SJCRH30 (cell line): Measurements from ENCODE around the gene DRC3. TPM values are rescaled to one million over a fixed set of nuclear protein-coding genes. Genes with fewer than 3 reads are reported as not detected.

ENCODE experiments used
- DNase-seq, 2 experiments: peaks; one replicate each; pipeline ENCODE4 v3.0.0-alpha.2; 2015 to 2020
- H3K27ac ChIP-seq: fragments of 250-450 bp; sonication (Bioruptor Pico); 2 replicates; pipeline ENCODE4 v1.5.1; 2020; ENCODE audit warnings: mild to moderate bottlenecking, moderate library complexity
- H3K27me3 ChIP-seq: fragments of 250-450 bp; sonication (Bioruptor Pico); 2 replicates; pipeline ENCODE4 v1.5.1; 2020; ENCODE audit warnings: mild to moderate bottlenecking, moderate library complexity
- H3K36me3 ChIP-seq: fragments of 250-450 bp; sonication (Bioruptor Pico); 2 replicates; pipeline ENCODE4 v1.5.1; 2020; ENCODE audit warnings: mild to moderate bottlenecking, moderate library complexity
- H3K4me1 ChIP-seq: fragments of 250-450 bp; sonication (Bioruptor Pico); 2 replicates; pipeline ENCODE4 v1.5.1; 2020; ENCODE audit warnings: mild to moderate bottlenecking, moderate library complexity
- H3K4me3 ChIP-seq: fragments of 250-450 bp; sonication (Bioruptor Pico); 2 replicates; pipeline ENCODE4 v1.5.1; 2020; ENCODE audit warnings: mild to moderate bottlenecking, moderate library complexity
- H3K9me3 ChIP-seq: fragments of 250-450 bp; sonication (Bioruptor Pico); replicated peaks from 2 replicates; pipeline ENCODE4 v1.5.1; 2020; ENCODE audit warnings: mild to moderate bottlenecking, moderate library complexity
- total RNA-seq: library from RNA; depleted of rRNA; stranded (reverse); fragments of >200 nt; shearing (Covaris generic); gene quantifications from 2 replicates; pipeline ENCODE4 v1.2.3, GENCODE V29; 2014; rRNA removed

Gene DRC3
- total RNA-seq, 1 experiment from 2014 or later, result 0.89 TPM

DNA sequence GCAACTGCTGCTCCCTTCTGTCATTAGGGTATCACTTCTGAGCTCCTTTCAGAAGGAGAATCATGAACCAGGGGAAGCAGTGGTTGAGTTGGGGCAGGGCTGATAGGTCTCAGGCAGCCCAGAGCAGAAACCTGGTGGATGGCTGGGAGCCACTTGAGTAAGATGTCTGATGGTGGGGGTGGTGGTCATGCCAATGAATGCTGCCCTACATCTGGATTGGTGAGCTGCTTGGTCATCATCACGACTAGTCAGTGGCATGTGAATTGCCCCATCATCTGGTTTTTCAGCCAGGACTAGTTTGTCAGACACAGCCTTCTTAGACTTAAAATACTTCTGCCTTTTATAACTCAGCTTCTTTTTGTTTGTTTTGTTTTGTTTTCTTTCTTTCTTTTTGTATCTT lies 69.1 kb downstream of the DRC3 start:
- no peak overlapping the region for H3K4me3 ChIP-seq
- no peak overlapping the region for H3K27ac ChIP-seq
- H3K36me3 ChIP-seq, result peaks cover 3% of the 10 kb centered on the region
- H3K4me1 ChIP-seq, result peaks cover 12% of the 10 kb centered on the region; the same call in 1 of the 2 replicates
- H3K27me3 ChIP-seq, result no peaks in the 10 kb centered on the region
- no peak for DNase-seq
- H3K9me3 ChIP-seq, result no peaks in the 10 kb centered on the region

DNA sequence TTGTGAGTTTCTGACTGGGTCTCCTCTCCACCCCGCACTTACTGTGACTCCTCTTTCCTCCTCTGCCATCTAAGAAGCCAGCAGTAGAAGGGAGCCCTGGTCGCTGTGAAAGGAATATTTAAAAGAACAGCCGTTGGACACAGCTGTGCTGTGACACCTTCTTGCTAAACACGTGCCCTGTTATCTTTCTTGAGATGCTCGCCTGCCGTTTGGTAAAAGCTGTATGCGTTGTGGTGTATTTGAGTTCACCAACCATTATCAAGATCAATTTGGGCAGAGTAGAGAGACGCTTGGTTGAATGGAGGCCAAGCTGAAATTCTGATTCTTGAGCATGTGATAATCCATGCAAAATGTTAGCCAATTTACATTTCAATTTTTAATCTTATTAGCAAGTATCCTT lies 70.3 kb downstream of the DRC3 start:
- no peaks in the 10 kb centered on the region for H3K9me3 ChIP-seq
- no peak overlapping the region for H3K27ac ChIP-seq
- H3K4me3 ChIP-seq, result no peak overlapping the region
- no peaks in the 10 kb centered on the region for H3K27me3 ChIP-seq
- H3K36me3 ChIP-seq, result peaks cover 14% of the 10 kb centered on the region
- H3K4me1 ChIP-seq, result peaks cover 9% of the 10 kb centered on the region; the same call in 1 of the 2 replicates
- no peak for DNase-seq

- Histone ChIP-seq H3K4me1 (peaks cover 7% of the 10 kb centered on the region; the same call in 1 of the 2 replicates), H3K4me3 (no peak overlapping the region), H3K27me3 (no peaks in the 10 kb centered on the region), H3K36me3 (peaks cover 14% of the 10 kb centered on the region), H3K27ac (no peak overlapping the region), H3K9me3 (no peaks in the 10 kb centered on the region)
- no peak for DNase-seq
Observed at GRCh38 chr17:18043491-18043890, 70.8 kb downstream of the DRC3 start.

- Histone ChIP-seq H3K9me3 (no peaks in the 10 kb centered on the region), H3K27ac (no peak overlapping the region), H3K4me1 (peaks cover 7% of the 10 kb centered on the region; the same call in 1 of the 2 replicates), H3K4me3 (no peak overlapping the region), H3K36me3 (peaks cover 14% of the 10 kb centered on the region), H3K27me3 (no peaks in the 10 kb centered on the region)
- no peak for DNase-seq
Observed at GRCh38 chr17:18044609-18045008, 71.9 kb downstream of the DRC3 start.

- Histone ChIP-seq H3K4me3 (no peak overlapping the region), H3K9me3 (no peaks in the 10 kb centered on the region), H3K4me1 (peaks cover under 1% of the 10 kb centered on the region; the same call in 1 of the 2 replicates), H3K36me3 (peaks cover 14% of the 10 kb centered on the region), H3K27me3 (no peaks in the 10 kb centered on the region), H3K27ac (no peak overlapping the region)
- no peak for DNase-seq
Observed at GRCh38 chr17:18045691-18046350, 73.2 kb downstream of the DRC3 start.

- Histone ChIP-seq H3K9me3 (no peaks in the 10 kb centered on the region), H3K36me3 (peaks cover 65% of the 10 kb centered on the region)
- DNase-seq, result no peak
Observed at GRCh38 chr17:18055597-18055996, 82.9 kb downstream of the DRC3 start.

DNA sequence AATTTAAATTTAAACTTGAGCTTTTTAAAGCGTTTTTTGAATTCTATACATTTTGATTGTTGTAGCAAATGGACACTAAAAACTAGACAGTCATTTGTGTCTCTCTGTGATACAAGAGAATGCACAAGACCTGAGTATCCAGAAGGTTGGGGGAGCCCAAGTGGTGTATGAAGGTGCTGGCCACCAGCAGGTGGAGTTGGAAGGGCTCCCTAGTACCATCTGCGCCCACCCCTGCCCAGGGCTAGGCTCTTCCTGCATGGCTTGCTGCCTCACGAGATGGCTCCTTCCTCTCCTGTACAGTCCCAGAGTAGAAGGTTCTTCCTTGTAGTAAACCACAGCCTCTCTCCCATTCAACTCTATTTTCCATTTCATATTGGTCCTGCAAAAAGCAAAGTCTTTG lies 83.6 kb downstream of the DRC3 start:
- Histone ChIP-seq H3K27me3 (no peaks in the 10 kb centered on the region), H3K4me3 (no peak overlapping the region), H3K4me1 (no peaks in the 10 kb centered on the region), H3K36me3 (peaks cover 70% of the 10 kb centered on the region), H3K9me3 (no peaks in the 10 kb centered on the region), H3K27ac (no peak overlapping the region)
- DNase-seq, result no peak

More at GRCh38 chr17:18055597-18055996, 82.9 kb downstream of the DRC3 start:
- Histone ChIP-seq H3K27ac (no peak overlapping the region), H3K27me3 (no peaks in the 10 kb centered on the region), H3K4me1 (no peaks in the 10 kb centered on the region), H3K4me3 (no peak overlapping the region)

GRCh38 chr17:18059283-18059682 lies 86.6 kb downstream of the DRC3 start:
- DNase-seq, result no peak
- Histone ChIP-seq H3K9me3 (no peaks in the 10 kb centered on the region), H3K27ac (no peak overlapping the region), H3K4me3 (no peak overlapping the region), H3K36me3 (peaks cover 86% of the 10 kb centered on the region), H3K4me1 (no peaks in the 10 kb centered on the region), H3K27me3 (no peaks in the 10 kb centered on the region)

DNA sequence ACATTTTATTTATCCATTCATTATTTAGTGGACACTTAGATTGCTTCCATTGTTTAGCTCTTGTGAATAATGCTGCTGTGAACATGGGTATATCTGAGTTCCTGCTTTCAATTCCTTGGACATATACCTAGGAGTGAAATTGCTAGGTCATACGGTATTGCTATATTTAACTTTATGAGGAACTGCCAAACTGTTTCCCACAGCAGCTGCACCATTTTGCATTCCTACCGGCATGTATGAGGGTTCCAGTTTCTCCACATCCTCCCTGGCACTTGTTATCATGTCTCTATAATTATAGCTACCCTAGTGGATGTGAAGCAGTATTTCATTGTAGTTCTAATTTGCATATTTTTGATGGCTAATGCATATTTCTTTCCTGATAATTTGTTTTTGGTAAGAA lies 91.4 kb downstream of the DRC3 start:
- Histone ChIP-seq H3K4me1 (no peaks in the 10 kb centered on the region), H3K36me3 (peaks cover 57% of the 10 kb centered on the region), H3K9me3 (no peaks in the 10 kb centered on the region), H3K4me3 (no peak overlapping the region), H3K27ac (no peak overlapping the region), H3K27me3 (no peaks in the 10 kb centered on the region)
- no peak for DNase-seq

DNA sequence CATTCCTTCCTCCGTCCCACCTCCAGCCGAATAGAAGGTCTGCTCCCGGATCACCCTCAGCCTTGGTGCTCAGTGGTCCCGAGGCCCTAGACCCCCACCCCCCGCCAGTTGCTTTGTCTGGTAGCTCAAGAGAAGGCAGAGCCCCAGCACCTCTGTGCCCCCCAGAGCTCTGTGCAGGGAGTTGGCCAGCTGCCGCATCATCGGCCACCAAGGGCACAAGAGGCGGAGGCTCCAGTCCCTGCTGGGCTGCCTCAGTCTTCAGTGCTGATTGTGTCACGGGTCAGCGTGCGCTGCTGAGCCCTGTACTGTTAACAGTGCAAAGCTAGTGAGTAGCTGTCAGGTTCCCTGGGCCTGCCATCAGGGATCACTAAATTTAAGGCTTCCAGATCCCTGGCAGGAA lies 92.9 kb downstream of the DRC3 start:
- Histone ChIP-seq H3K27me3 (no peaks in the 10 kb centered on the region), H3K4me3 (no peak overlapping the region), H3K36me3 (peaks cover 51% of the 10 kb centered on the region), H3K4me1 (peaks cover 5% of the 10 kb centered on the region), H3K27ac (no peak overlapping the region), H3K9me3 (no peaks in the 10 kb centered on the region)
- DNase-seq, result no peak

Other genes starting within 250 kb of the DRC3 start
- 65.3 and 74.1 TPM in 2 replicates for gene SREBF1, start 135.9 kb upstream of the DRC3 start, total RNA-seq
- gene TOM1L2, start 462 bp upstream of the DRC3 start, total RNA-seq, result 22.3 and 30.0 TPM in 2 replicates
- 53.6 and 58.3 TPM in 2 replicates for gene ATPAF2, start 66.3 kb downstream of the DRC3 start, total RNA-seq
- 35.4 and 39.6 TPM in 2 replicates for gene GID4, start 66.5 kb downstream of the DRC3 start, total RNA-seq
- 69.1 and 72.2 TPM in 2 replicates for gene DRG2, start 115.1 kb downstream of the DRC3 start, total RNA-seq
- gene MYO15A, start 135.9 kb downstream of the DRC3 start, total RNA-seq, result 0.53 and 0.58 TPM in 2 replicates
- 297 and 308 TPM in 2 replicates for gene ALKBH5, start 211.0 kb downstream of the DRC3 start, total RNA-seq